ENCODE data around the gene RAB33B. TPM values are rescaled to one million over a fixed set of nuclear protein-coding genes. Genes with fewer than 3 reads are reported as not detected.
A peak's percentile ranks its signal among the peaks of the same experiment; 100 is the strongest.

RAB33B gene
- polyA plus RNA-seq, 4 donors: 2.2 to 9.3 (median 3.8) TPM

DNA sequence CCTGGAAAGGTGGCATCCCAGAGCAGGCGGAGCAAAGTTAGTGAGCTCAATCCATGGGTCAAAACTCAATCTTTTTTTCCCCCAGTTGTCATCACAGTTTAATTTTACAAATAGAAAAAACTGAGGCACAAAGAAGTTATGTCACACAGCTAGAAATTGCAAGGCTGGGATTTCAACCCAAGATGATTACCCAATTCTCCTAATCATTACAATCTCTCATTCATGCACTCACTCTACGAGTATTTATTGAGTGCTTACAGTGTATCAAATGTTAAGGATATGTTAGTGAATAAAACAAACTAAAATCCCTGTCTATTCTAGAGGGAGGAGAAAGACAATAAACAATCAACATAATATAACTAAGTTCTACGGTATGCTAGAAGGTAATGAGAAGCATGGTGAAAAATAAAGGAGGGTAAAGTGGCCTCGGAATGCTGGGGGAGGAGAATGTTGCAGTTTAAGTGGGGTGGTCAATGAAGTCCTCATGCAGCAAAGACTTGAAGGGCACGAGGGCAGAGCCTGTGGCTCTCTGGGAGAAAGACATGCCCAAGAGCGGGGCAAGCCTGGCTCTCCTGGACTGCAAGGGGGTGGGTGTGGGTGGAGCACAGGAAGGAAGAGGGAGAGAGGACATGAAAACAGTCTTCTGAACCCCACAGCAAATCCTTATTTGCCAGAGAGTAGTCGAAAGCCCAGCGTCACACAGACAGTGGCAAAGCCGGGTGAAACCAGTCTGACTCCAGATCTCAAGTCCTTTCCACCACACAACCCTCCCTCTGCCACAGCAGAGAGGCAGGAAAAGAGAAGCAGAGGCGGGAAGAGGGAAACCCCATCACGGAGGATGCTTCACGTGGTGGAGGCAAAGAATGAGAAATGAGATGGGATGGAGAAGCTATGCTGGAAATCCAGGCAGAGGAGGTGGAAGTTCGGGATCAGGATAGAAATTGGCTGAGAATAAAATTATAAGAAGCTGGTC lies 48.3 kb downstream of the RAB33B start:
- H3K4me3 ChIP-seq (ENCODE audit: low read depth in 1 of 3, low read length in 3 of 3): no peak overlapping the region
- peaks cover 0 to 2% (median 2%) of the 10 kb centered on the region in 3 donors for H3K36me3 ChIP-seq (ENCODE audit: control insufficient read depth in 3 of 3, insufficient read depth in 2 of 3, low read depth in 1 of 3, low read length in 3 of 3)
- WGBS, 3 donors: 74 to 84% (median 80%) methylated on average over 13 of the region's 13 CpGs
- FAIRE-seq (no peak), DNase-seq (no peak)
- no peaks in the 10 kb centered on the region for H3K4me1 ChIP-seq (ENCODE audit: control insufficient read depth in 3 of 3, insufficient read depth in 2 of 3, low read depth in 1 of 3, low read length in 2 of 3)
- H3K27me3 ChIP-seq (ENCODE audit: control insufficient read depth in 3 of 3, insufficient read depth in 3 of 3, low read length in 3 of 3): no peaks in the 10 kb centered on the region
- no peak overlapping the region for H3K27ac ChIP-seq (ENCODE audit: low read depth in 1 of 3, low read length in 2 of 3)
- no peaks in the 10 kb centered on the region for H3K9me3 ChIP-seq (ENCODE audit: control insufficient read depth in 2 of 2, insufficient read depth in 1 of 2, low read depth in 1 of 2, low read length in 1 of 2)

DNA sequence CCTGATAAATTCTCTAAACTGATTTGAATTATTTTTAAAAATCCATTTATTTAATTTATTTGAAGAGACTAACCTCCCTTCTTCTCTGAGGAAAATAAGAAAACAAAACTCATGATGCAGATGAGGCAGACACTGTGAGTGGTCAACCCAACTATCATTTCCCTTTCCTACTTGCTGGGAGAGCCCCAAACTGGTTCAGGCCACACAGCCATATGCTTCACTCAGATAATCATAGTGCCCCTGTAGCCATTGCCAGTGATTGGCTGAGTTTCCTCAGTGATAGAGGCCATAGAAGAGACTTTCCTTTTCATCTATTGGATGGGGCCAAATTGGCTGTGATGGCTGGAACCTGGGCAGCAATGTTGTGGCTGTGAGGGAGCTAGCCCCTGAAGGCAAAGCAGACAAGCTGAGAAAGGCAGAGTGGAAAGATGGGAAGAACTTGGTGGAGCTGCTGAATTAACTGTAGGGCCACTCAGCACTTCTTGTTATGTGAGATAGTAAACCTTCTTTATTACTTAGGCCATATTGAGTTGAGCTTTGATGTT lies 49.8 kb downstream of the RAB33B start:
- no peaks in the 10 kb centered on the region for H3K4me1 ChIP-seq (ENCODE audit: control insufficient read depth in 3 of 3, insufficient read depth in 2 of 3, low read depth in 1 of 3, low read length in 2 of 3)
- H3K36me3 ChIP-seq (ENCODE audit: control insufficient read depth in 3 of 3, insufficient read depth in 2 of 3, low read depth in 1 of 3, low read length in 3 of 3): peaks cover 0 to 2% (median 2%) of the 10 kb centered on the region in 3 donors
- FAIRE-seq (no peak), DNase-seq (no peak)
- H3K27me3 ChIP-seq (ENCODE audit: control insufficient read depth in 3 of 3, insufficient read depth in 3 of 3, low read length in 3 of 3): no peaks in the 10 kb centered on the region
- no peak overlapping the region for H3K27ac ChIP-seq (ENCODE audit: low read depth in 1 of 3, low read length in 2 of 3)
- no peak overlapping the region for H3K4me3 ChIP-seq (ENCODE audit: low read depth in 1 of 3, low read length in 3 of 3)
- H3K9me3 ChIP-seq (ENCODE audit: control insufficient read depth in 2 of 2, insufficient read depth in 1 of 2, low read depth in 1 of 2, low read length in 1 of 2): no peaks in the 10 kb centered on the region

DNA sequence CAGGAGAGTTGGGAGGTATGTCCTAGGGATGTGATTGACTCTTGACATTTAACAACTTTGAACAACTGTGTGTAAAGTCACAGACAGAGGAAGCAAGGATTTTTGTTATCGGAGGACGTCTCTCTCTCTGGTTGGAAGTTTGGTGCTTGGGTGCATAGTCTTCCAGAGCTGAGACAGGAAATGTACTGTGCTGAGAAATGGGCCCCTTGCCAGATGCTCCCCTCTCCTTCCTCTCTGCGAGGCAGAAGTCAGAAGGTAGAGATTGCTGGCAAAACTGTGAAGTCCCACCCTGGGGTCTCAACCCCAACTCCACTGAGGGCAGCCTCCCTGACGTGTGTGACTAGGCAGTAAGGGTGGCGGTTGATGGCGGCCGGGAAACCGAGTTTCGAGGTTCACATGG lies 52.9 kb downstream of the RAB33B start:
- H3K4me3 ChIP-seq (ENCODE audit: low read depth in 1 of 3, low read length in 3 of 3): no peak overlapping the region
- 88 to 94% (median 93%) methylated on average over 8 to 9 of the region's 9 CpGs for WGBS, 3 donors
- peaks cover 4 to 8% (median 5%) of the 10 kb centered on the region in 3 donors for H3K36me3 ChIP-seq (ENCODE audit: control insufficient read depth in 3 of 3, insufficient read depth in 2 of 3, low read depth in 1 of 3, low read length in 3 of 3)
- H3K27ac ChIP-seq (ENCODE audit: low read depth in 1 of 3, low read length in 2 of 3): no peak overlapping the region
- no peaks in the 10 kb centered on the region for H3K27me3 ChIP-seq (ENCODE audit: control insufficient read depth in 3 of 3, insufficient read depth in 3 of 3, low read length in 3 of 3)
- DNase-seq: no peak
- H3K9me3 ChIP-seq (ENCODE audit: control insufficient read depth in 2 of 2, insufficient read depth in 1 of 2, low read depth in 1 of 2, low read length in 1 of 2): no peaks in the 10 kb centered on the region
- no peaks in the 10 kb centered on the region for H3K4me1 ChIP-seq (ENCODE audit: control insufficient read depth in 3 of 3, insufficient read depth in 2 of 3, low read depth in 1 of 3, low read length in 2 of 3)
- FAIRE-seq: no peak

GRCh38 chr4:139508581-139509237 lies 54.8 kb downstream of the RAB33B start:
- FAIRE-seq (no peak), DNase-seq (no peak)
- Histone ChIP-seq H3K9me3 (ENCODE audit: control insufficient read depth in 2 of 2, insufficient read depth in 1 of 2, low read depth in 1 of 2, low read length in 1 of 2) (no peaks in the 10 kb centered on the region), H3K4me3 (ENCODE audit: low read depth in 1 of 3, low read length in 3 of 3) (no peak overlapping the region), H3K4me1 (ENCODE audit: control insufficient read depth in 3 of 3, insufficient read depth in 2 of 3, low read depth in 1 of 3, low read length in 2 of 3) (no peaks in the 10 kb centered on the region), H3K27me3 (ENCODE audit: control insufficient read depth in 3 of 3, insufficient read depth in 3 of 3, low read length in 3 of 3) (no peaks in the 10 kb centered on the region), H3K36me3 (ENCODE audit: control insufficient read depth in 3 of 3, insufficient read depth in 2 of 3, low read depth in 1 of 3, low read length in 3 of 3) (peaks cover 5 to 8% (median 6%) of the 10 kb centered on the region in 3 donors), H3K27ac (ENCODE audit: low read depth in 1 of 3, low read length in 2 of 3) (no peak overlapping the region)
- 87 to 97% (median 92%) methylated on average over 11 of the region's 11 CpGs for WGBS, 3 donors

DNA sequence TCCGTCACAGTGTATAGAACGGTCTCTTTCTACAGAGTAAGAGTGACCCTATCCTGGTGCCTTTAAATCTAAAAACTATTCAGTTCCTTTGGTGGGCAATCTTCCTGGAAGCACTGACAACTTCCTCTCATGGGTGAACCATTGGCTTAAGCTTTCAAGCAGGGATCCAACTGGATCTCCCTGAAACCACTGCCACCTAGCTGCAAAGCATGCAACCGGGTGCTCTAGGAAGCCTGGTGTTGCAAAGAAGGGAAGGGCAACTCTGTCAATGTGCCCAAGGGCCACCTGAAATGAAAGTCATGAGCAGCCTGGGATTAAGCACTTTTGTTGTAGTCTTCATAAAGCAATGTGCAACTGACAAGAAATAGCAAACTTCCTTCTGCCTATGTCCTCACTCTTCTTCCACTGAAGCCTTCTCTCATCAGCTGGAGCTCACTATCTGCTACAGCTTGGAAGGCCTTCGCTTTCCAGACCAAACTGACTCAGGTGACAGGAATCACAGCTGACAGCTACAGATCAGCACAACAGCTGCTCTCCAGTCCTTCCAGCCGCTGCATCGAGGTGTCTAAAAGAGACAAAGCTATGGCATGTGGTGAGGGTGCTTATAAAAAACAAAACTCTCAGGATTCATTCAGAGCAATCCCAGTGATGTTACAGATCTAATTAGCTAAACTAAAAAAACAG lies 55.9 kb downstream of the RAB33B start:
- no peak for FAIRE-seq
- Histone ChIP-seq H3K4me1 (ENCODE audit: control insufficient read depth in 3 of 3, insufficient read depth in 2 of 3, low read depth in 1 of 3, low read length in 2 of 3) (no peaks in the 10 kb centered on the region), H3K27ac (ENCODE audit: low read depth in 1 of 3, low read length in 2 of 3) (no peak overlapping the region), H3K36me3 (ENCODE audit: control insufficient read depth in 3 of 3, insufficient read depth in 2 of 3, low read depth in 1 of 3, low read length in 3 of 3) (peaks cover 5 to 10% (median 8%) of the 10 kb centered on the region in 3 donors), H3K4me3 (ENCODE audit: low read depth in 1 of 3, low read length in 3 of 3) (no peak overlapping the region), H3K9me3 (ENCODE audit: control insufficient read depth in 2 of 2, insufficient read depth in 1 of 2, low read depth in 1 of 2, low read length in 1 of 2) (no peaks in the 10 kb centered on the region), H3K27me3 (ENCODE audit: control insufficient read depth in 3 of 3, insufficient read depth in 3 of 3, low read length in 3 of 3) (no peaks in the 10 kb centered on the region)
- 82 to 85% (median 82%) methylated on average over 6 of the region's 6 CpGs for WGBS, 3 donors
- peak; percentile 47 to 56 for DNase-seq

- WGBS, 3 donors: 84 to 90% (median 86%) methylated on average over 10 of the region's 10 CpGs
- H3K9me3 ChIP-seq (ENCODE audit: control insufficient read depth in 2 of 2, insufficient read depth in 1 of 2, low read depth in 1 of 2, low read length in 1 of 2): no peaks in the 10 kb centered on the region
- no peaks in the 10 kb centered on the region for H3K27me3 ChIP-seq (ENCODE audit: control insufficient read depth in 3 of 3, insufficient read depth in 3 of 3, low read length in 3 of 3)
- FAIRE-seq (no peak), DNase-seq (no peak)
- no peak overlapping the region for H3K27ac ChIP-seq (ENCODE audit: low read depth in 1 of 3, low read length in 2 of 3)
- H3K4me3 ChIP-seq (ENCODE audit: low read depth in 1 of 3, low read length in 3 of 3): no peak overlapping the region
- H3K4me1 ChIP-seq (ENCODE audit: control insufficient read depth in 3 of 3, insufficient read depth in 2 of 3, low read depth in 1 of 3, low read length in 2 of 3): no peaks in the 10 kb centered on the region
- peaks cover 5 to 10% (median 8%) of the 10 kb centered on the region in 3 donors for H3K36me3 ChIP-seq (ENCODE audit: control insufficient read depth in 3 of 3, insufficient read depth in 2 of 3, low read depth in 1 of 3, low read length in 3 of 3)
These were observed 57.4 kb downstream of the RAB33B start for GRCh38 chr4:139511320-139511719.

DNA sequence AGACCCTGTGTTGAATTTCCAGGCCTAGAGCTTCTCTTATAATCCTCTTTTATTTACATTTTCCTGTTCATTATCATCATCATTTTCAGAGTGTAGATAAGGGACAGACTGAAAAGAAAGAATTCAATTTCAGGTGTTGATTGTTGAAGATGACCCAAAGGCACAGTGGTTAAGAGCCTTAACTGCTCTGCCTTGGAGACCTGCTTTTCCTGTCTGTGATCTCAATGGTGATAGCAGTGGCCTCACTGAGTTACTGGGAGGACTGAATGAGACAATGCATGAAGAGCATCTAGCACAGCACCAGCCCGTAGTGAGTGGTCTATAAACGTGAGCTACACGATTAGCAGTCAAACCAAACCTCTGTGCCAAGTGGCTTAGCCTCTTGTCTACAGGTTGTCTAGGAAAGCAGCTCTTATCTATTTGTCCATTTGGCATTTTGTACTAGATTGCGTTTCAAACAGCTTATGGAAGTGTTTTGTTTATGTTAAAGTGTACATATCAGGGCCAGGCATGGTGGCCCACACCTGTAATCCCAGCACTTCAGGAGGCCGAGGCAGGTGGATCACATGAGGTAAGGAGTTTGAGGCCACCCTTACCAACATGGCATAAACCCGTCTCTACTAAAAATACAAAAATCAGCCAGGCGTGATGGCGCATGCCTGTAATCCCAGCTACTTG lies 60.6 kb downstream of the RAB33B start:
- peaks cover 6 to 10% (median 8%) of the 10 kb centered on the region in 3 donors for H3K36me3 ChIP-seq (ENCODE audit: control insufficient read depth in 3 of 3, insufficient read depth in 2 of 3, low read depth in 1 of 3, low read length in 3 of 3)
- FAIRE-seq: no peak

More for the DNA sequence above, 60.6 kb downstream of the RAB33B start:
- H3K4me1 ChIP-seq (ENCODE audit: control insufficient read depth in 3 of 3, insufficient read depth in 2 of 3, low read depth in 1 of 3, low read length in 2 of 3): no peaks in the 10 kb centered on the region
- no peak for DNase-seq
- WGBS, 3 donors: 94 to 96% (median 94%) methylated on average over 8 of the region's 8 CpGs
- H3K9me3 ChIP-seq (ENCODE audit: control insufficient read depth in 2 of 2, insufficient read depth in 1 of 2, low read depth in 1 of 2, low read length in 1 of 2): no peaks in the 10 kb centered on the region
- no peak overlapping the region for H3K27ac ChIP-seq (ENCODE audit: low read depth in 1 of 3, low read length in 2 of 3)
- no peak overlapping the region for H3K4me3 ChIP-seq (ENCODE audit: low read depth in 1 of 3, low read length in 3 of 3)
- no peaks in the 10 kb centered on the region for H3K27me3 ChIP-seq (ENCODE audit: control insufficient read depth in 3 of 3, insufficient read depth in 3 of 3, low read length in 3 of 3)
